Muscle of arm (tissue), 12 donors: ENCODE results near the gene FIGNL2. TPM values are rescaled to one million over a fixed set of nuclear protein-coding genes. Genes with fewer than 3 reads are reported as not detected.

Experiments
- DNase-seq: peaks from one replicate; pipeline ENCODE4 v3.0.0-alpha.2; 2013
- polyA plus RNA-seq, 12 donors: library from polyadenylated mRNA; unstranded; fragments of 120-200 nt; gene quantifications; one replicate each; pipeline ENCODE4 v1.2.1, GENCODE V29; 2013; ENCODE audit not compliant: insufficient read length in 12 of 12

Gene FIGNL2
- polyA plus RNA-seq, 12 donors, result 0.78 to 2.8 (median 1.2) TPM; not detected in 1

GRCh38 chr12:51773145-51773869, 75.2 kb downstream of the FIGNL2 start:
- DNase-seq, result no peak

- no peak for DNase-seq
Measured at GRCh38 chr12:51771008-51771407, 77.5 kb downstream of the FIGNL2 start.

Other genes starting within 250 kb of the FIGNL2 start
- under 1 TPM in 6 of 12 donors, not detected in 6; 0.08 to 0.36 (median 0.20) TPM for gene ANKRD33, start 39.4 kb upstream of the FIGNL2 start, polyA plus RNA-seq
- gene ACVRL1, start 58.8 kb upstream of the FIGNL2 start, polyA plus RNA-seq, result 10 to 100 TPM in 11 of 12 donors, not detected in 1; 39.3 to 55.1 (median 47.0) TPM
- 10 to 100 TPM in 11 of 12 donors, not detected in 1; 13.1 to 20.9 (median 16.2) TPM for gene ACVR1B, start 103.0 kb upstream of the FIGNL2 start, polyA plus RNA-seq
- 10 to 100 TPM in 11 of 12 donors, not detected in 1; 11.9 to 22.5 (median 14.9) TPM for gene TAMALIN, start 158.2 kb upstream of the FIGNL2 start, polyA plus RNA-seq
- 100 to 1,000 TPM in 2 of 12 donors, 10 to 100 TPM in 9, not detected in 1; 17.2 to 132 (median 32.6) TPM for gene NR4A1, start 202.7 kb upstream of the FIGNL2 start, polyA plus RNA-seq
- 10 to 100 TPM in 11 of 12 donors, not detected in 1; 16.1 to 32.0 (median 23.8) TPM for gene ATG101, start 221.3 kb upstream of the FIGNL2 start, polyA plus RNA-seq
- gene SMIM41, start 231.0 kb upstream of the FIGNL2 start, polyA plus RNA-seq, result under 1 TPM in 2 of 12 donors, not detected in 10; 0.19 to 0.44 TPM